H9 (cell line): Measurements from ENCODE around the gene TAF5L. TPM values are rescaled to one million over a fixed set of nuclear protein-coding genes. Genes with fewer than 3 reads are reported as not detected.

ENCODE experiments used
- DNase-seq: peaks from one replicate; pipeline ENCODE4 v3.0.0-alpha.2; 2017
- H2AFZ ChIP-seq: one replicate; pipeline ENCODE4 v1.6.1; 2013; ENCODE audit warnings: mild to moderate bottlenecking, low read length, control low read depth, moderate library complexity
- H2AK5ac ChIP-seq: 2 replicates; pipeline ENCODE4 v1.6.1; 2013; ENCODE audit warnings: low read length, control low read depth, mixed read lengths; ENCODE audit not compliant: insufficient read length
- H2BK120ac ChIP-seq: one replicate; pipeline ENCODE4 v1.6.1; 2013; ENCODE audit warnings: low read depth, mild to moderate bottlenecking, low read length, control low read depth, inconsistent platforms; ENCODE audit not compliant: poor library complexity, severe bottlenecking
- H2BK12ac ChIP-seq: 2 replicates; pipeline ENCODE4 v1.6.1; 2013; ENCODE audit warnings: low read length, control low read depth, mixed read lengths, low read depth; ENCODE audit not compliant: insufficient read length
- H2BK15ac ChIP-seq: 2 replicates; pipeline ENCODE4 v1.6.1; 2013; ENCODE audit warnings: low read depth, low read length, control low read depth
- H2BK20ac ChIP-seq: one replicate; pipeline ENCODE4 v1.6.1; 2013; ENCODE audit warnings: low read depth, mild to moderate bottlenecking, low read length, control low read depth, inconsistent platforms; ENCODE audit not compliant: poor library complexity, severe bottlenecking
- H2BK5ac ChIP-seq: 2 replicates; pipeline ENCODE4 v1.6.1; 2013; ENCODE audit warnings: low read length, control low read depth, mixed read lengths; ENCODE audit not compliant: insufficient read length
- H3K14ac ChIP-seq: 2 replicates; pipeline ENCODE4 v1.6.1; 2013; ENCODE audit warnings: low read length, control low read depth; ENCODE audit not compliant: insufficient read depth
- H3K18ac ChIP-seq: 2 replicates; pipeline ENCODE4 v1.6.1; 2013; ENCODE audit warnings: low read depth, mild to moderate bottlenecking, mixed read lengths, low read length, control low read depth; ENCODE audit not compliant: insufficient read length
- H3K23ac ChIP-seq: 2 replicates; pipeline ENCODE4 v1.6.1; 2013; ENCODE audit warnings: low read length, control low read depth, mixed read lengths, low read depth; ENCODE audit not compliant: insufficient read length
- H3K23me2 ChIP-seq: 2 replicates; pipeline ENCODE4 v1.6.1; 2013; ENCODE audit warnings: low read depth, mild to moderate bottlenecking, mixed read lengths, low read length, control low read depth; ENCODE audit not compliant: insufficient read length, poor library complexity, severe bottlenecking
- H3K27ac ChIP-seq: 2 replicates; pipeline ENCODE4 v1.5.1; 2013; ENCODE audit warnings: low read length, control low read depth, mixed read lengths, low read depth; ENCODE audit not compliant: insufficient read length
- H3K27me3 ChIP-seq: 2 replicates; pipeline ENCODE4 v1.6.1; 2013; ENCODE audit warnings: low read length, control low read depth, inconsistent platforms; ENCODE audit not compliant: insufficient read depth
- H3K4ac ChIP-seq: 2 replicates; pipeline ENCODE4 v1.6.1; 2013; ENCODE audit warnings: low read depth, mild to moderate bottlenecking, control low read depth, inconsistent platforms, low read length, moderate library complexity
- H3K4me1 ChIP-seq: 2 replicates; pipeline ENCODE4 v1.6.1; 2013; ENCODE audit warnings: low read length, control low read depth, inconsistent platforms; ENCODE audit not compliant: insufficient read depth
- H3K4me2 ChIP-seq: 2 replicates; pipeline ENCODE4 v1.6.1; 2013; ENCODE audit warnings: low read length, control low read depth, mixed read lengths; ENCODE audit not compliant: insufficient read length, insufficient read depth
- H3K56ac ChIP-seq: 2 replicates; pipeline ENCODE4 v1.6.1; 2013; ENCODE audit warnings: low read depth, mild to moderate bottlenecking, mixed read lengths, low read length, control low read depth; ENCODE audit not compliant: insufficient read length
- H3K79me1 ChIP-seq: 2 replicates; pipeline ENCODE4 v1.6.1; 2013; ENCODE audit warnings: low read depth, mild to moderate bottlenecking, moderate library complexity, low read length, control low read depth, inconsistent platforms; ENCODE audit not compliant: insufficient read depth, poor library complexity, severe bottlenecking
- H3K79me2 ChIP-seq: 2 replicates; pipeline ENCODE4 v1.6.1; 2013; ENCODE audit warnings: low read length, control low read depth, inconsistent platforms; ENCODE audit not compliant: insufficient read depth
- H3K9ac ChIP-seq: 2 replicates; pipeline ENCODE4 v1.6.1; 2013; ENCODE audit warnings: low read length, control low read depth, mixed read lengths; ENCODE audit not compliant: insufficient read length; ENCODE audit errors: extremely low read depth
- H3K9me3 ChIP-seq: one replicate; pipeline ENCODE4 v1.6.1; 2013; ENCODE audit warnings: low read depth, low read length, inconsistent platforms; ENCODE audit not compliant: control insufficient read depth
- H3T11ph ChIP-seq: one replicate; pipeline ENCODE4 v1.6.1; 2013; ENCODE audit warnings: mild to moderate bottlenecking, low read length, control low read depth, inconsistent platforms
- H4K20me1 ChIP-seq: one replicate; pipeline ENCODE4 v1.6.1; 2013; ENCODE audit not compliant: control insufficient read depth, insufficient read length, insufficient read depth
- H4K5ac ChIP-seq: 2 replicates; pipeline ENCODE4 v1.6.1; 2013; ENCODE audit warnings: low read depth, mild to moderate bottlenecking, mixed read lengths, low read length, control low read depth; ENCODE audit not compliant: insufficient read length
- H4K8ac ChIP-seq: replicated peaks from 2 replicates; pipeline ENCODE4 v1.6.1; 2013; ENCODE audit warnings: low read length, control low read depth, mixed read lengths, low read depth; ENCODE audit not compliant: insufficient read length
- H4K91ac ChIP-seq: 2 replicates; pipeline ENCODE4 v1.6.1; 2013; ENCODE audit warnings: low read depth, mild to moderate bottlenecking, moderate library complexity, mixed read lengths, low read length, control low read depth; ENCODE audit not compliant: insufficient read length
- H3K27ac Mint-ChIP-seq, 3 experiments: 2 replicates in 2 of 3; 3 replicates in 1 of 3; pipeline ENCODE4 v1.8.0; 2020 to 2021; ENCODE audit warnings: mixed read lengths in 3 of 3, mild to moderate bottlenecking in 1 of 3, moderate library complexity in 1 of 3
- H3K27me3 Mint-ChIP-seq: 2 replicates; pipeline ENCODE4 v1.8.0; 2021; ENCODE audit warnings: low read depth, mild to moderate bottlenecking, moderate library complexity, mixed read lengths
- H3K36me3 Mint-ChIP-seq, 3 experiments: 2 replicates in 2 of 3; 3 replicates in 1 of 3; pipeline ENCODE4 v1.8.0; 2020 to 2021; ENCODE audit warnings: low read depth in 3 of 3, mixed read lengths in 3 of 3; ENCODE audit not compliant: insufficient read depth in 1 of 3
- H3K4me1 Mint-ChIP-seq, 2 experiments: 2 replicates each; pipeline ENCODE4 v1.8.0; 2020; ENCODE audit warnings: mixed read lengths in 2 of 2
- H3K4me3 Mint-ChIP-seq, 2 experiments: 2 replicates in 1 of 2; 3 replicates in 1 of 2; pipeline ENCODE4 v1.8.0; 2020 to 2021; ENCODE audit warnings: mild to moderate bottlenecking in 2 of 2, mixed read lengths in 2 of 2, moderate library complexity in 1 of 2
- H3K9me3 Mint-ChIP-seq, 2 experiments: 2 replicates in 1 of 2; 3 replicates in 1 of 2; pipeline ENCODE4 v1.8.0; 2020; ENCODE audit warnings: mild to moderate bottlenecking in 2 of 2, mixed read lengths in 2 of 2, moderate library complexity in 1 of 2
- CTCF ChIP-seq: fragments of 200-600 bp; sonication (generic); conservative IDR thresholded peaks from 3 replicates; pipeline ENCODE4 v1.8.0; 2021; ENCODE audit warnings: antibody characterized with exemption, mild to moderate bottlenecking
- WGBS: extraction: QIAGEN DNeasy Blood & Tissue Kit; methylation state at CpG from one replicate; pipeline ENCODE4 v1.1.7; 2013; ENCODE audit warnings: missing lambda C conversion rate, low lambda C conversion rate, mixed read lengths; ENCODE audit not compliant: insufficient read length; ENCODE audit errors: extremely low coverage; 5-methylcytosine and 5-hydroxymethylcytosine counted together
- long read RNA-seq: library from polyadenylated mRNA; unstranded; transcript quantifications from one replicate; pipeline ENCODE4 v2.0.0, GENCODE V29; 2020
- total RNA-seq: library from RNA; stranded (reverse); gene quantifications from 2 replicates; pipeline ENCODE4 v1.2.1, GENCODE V29; 2021

TAF5L gene
- 30.3 and 33.6 TPM in 2 replicates for total RNA-seq
- long read RNA-seq, full-length matches to known transcripts, result 5 of 23 reads
- long read RNA-seq, partial matches to known transcripts, result 0 of 23 reads
- long read RNA-seq, other reads (novel, unspliced or antisense), result 18 of 23 reads

- peaks cover 45% of the 10 kb centered on the region for H3K79me2 ChIP-seq
- no peaks in the 10 kb centered on the region for H3K27me3 Mint-ChIP-seq
Measured at GRCh38 chr1:229625915-229626831, at the start of gene TAF5L, which contains the start of gene URB2. TSS of gene TAF5L (minus strand) at chr1:229626122. CDS start at chr1:229614482, 11,640 bp downstream. TSS of gene URB2 (plus strand) at chr1:229626247. CDS start at chr1:229627634, 1,387 bp downstream.

More at GRCh38 chr1:229625915-229626831, at the start of gene TAF5L, which contains the start of gene URB2:
- H3K23me2 ChIP-seq, result peaks cover 10% of the 10 kb centered on the region
- Mint-ChIP-seq H3K36me3 (peaks cover 6 to 31% (median 20%) of the 10 kb centered on the region in 3 experiments; a peak in 6 of 7 replicates), H3K9me3 (no peaks in the 10 kb centered on the region), H3K27ac (peak within 1 kb of the TSS; percentile 88 to 99 (median 99); a peak in 6 of 7 replicates), H3K4me1 (peaks cover 25 to 32% of the 10 kb centered on the region in 2 experiments), H3K4me3 (peak within 1 kb of the TSS; percentile 99 to 100)
- H3K56ac ChIP-seq, result no peak within 1 kb of the TSS
- H2AK5ac ChIP-seq, result no peak within 1 kb of the TSS
- H3K23ac ChIP-seq, result no peak within 1 kb of the TSS
- no peaks in the 10 kb centered on the region for H3K79me1 ChIP-seq
- H3K9ac ChIP-seq, result peak within 1 kb of the TSS; percentile 74
- H2BK12ac ChIP-seq, result no peak within 1 kb of the TSS
- TF ChIP-seq CTCF, result no peak
- no peak within 1 kb of the TSS for H2BK5ac ChIP-seq
- no peak within 1 kb of the TSS for H3T11ph ChIP-seq
- no peak within 1 kb of the TSS for H2BK20ac ChIP-seq
- H3K18ac ChIP-seq, result peak within 1 kb of the TSS; percentile 2
- no peak within 1 kb of the TSS for H3K4ac ChIP-seq
- DNase-seq, result peak; percentile 89
- H3K4me2 ChIP-seq, result peak within 1 kb of the TSS; percentile 81
- peaks cover 4% of the 10 kb centered on the region; the same call in 1 of the 2 replicates for H3K4me1 ChIP-seq
- peak within 1 kb of the TSS; percentile 60; the same call in 1 of the 2 replicates for H3K14ac ChIP-seq
- no peak within 1 kb of the TSS for H3K27ac ChIP-seq
- H4K91ac ChIP-seq, result no peak within 1 kb of the TSS
- H3K27me3 ChIP-seq, result no peaks in the 10 kb centered on the region
- no peaks in the 10 kb centered on the region for H4K20me1 ChIP-seq
- no peaks in the 10 kb centered on the region for H3K9me3 ChIP-seq
- H2AFZ ChIP-seq, result no peak within 1 kb of the TSS
- H2BK15ac ChIP-seq, result no peak within 1 kb of the TSS
- no peak within 1 kb of the TSS for H2BK120ac ChIP-seq
- WGBS, result no CpG with 5 or more reads among the region's 97 CpGs
- no peak within 1 kb of the TSS for H4K8ac ChIP-seq
- no peak within 1 kb of the TSS for H4K5ac ChIP-seq
